ENCODE results near the gene CRYZL1.
A peak's percentile ranks its signal among the peaks of the same experiment; 100 is the strongest.

CRYZL1 gene

DNA sequence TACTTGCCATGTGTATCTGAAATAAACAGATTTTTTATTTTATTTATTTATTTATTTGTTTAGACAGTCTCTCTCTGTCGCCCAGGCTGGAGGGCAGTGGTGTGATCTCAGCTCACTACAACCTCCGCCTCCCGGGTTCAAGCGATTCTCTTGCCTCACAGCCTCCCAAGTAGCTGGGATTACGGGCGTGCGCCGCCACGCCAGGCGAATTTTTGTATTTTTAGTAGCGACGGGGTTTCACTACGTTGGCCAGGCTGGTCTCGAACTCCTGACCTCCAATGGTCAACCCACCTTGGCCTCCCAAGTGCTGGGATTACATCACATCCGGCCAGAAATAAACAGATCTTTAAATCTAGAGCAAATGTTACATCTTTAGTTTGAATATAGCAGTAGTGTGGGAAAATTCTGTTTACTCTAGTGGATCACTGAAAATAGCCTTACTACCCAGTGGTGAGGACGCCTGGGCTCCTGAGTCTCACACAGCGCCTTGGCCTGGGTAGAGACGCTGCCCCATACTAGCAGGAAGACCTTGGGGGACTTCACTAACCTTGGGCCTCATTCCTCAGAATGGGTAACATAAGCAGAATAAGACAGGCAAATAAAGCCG is 100.3 kb downstream of the CRYZL1 start:
- Histone ChIP-seq H3K9me3 (ENCODE audit: control insufficient read depth, low read length) (no peaks in the 10 kb centered on the region), H3K4me3 (ENCODE audit: extremely low read depth, insufficient read depth, low read length, poor library complexity, severe bottlenecking) (peak overlapping the region; percentile 87), H3K4me1 (ENCODE audit: control insufficient read depth, insufficient read depth, low read length, poor library complexity, severe bottlenecking) (no peaks in the 10 kb centered on the region), H3K36me3 (ENCODE audit: control insufficient read depth, insufficient read depth, low read length) (peaks cover 36% of the 10 kb centered on the region), H3K27ac (ENCODE audit: low read depth, low read length, severe bottlenecking) (peak overlapping the region; percentile 99)
- WGBS, 2 experiments (ENCODE audit: insufficient coverage in 2 of 2), result 48 to 56% methylated on average over 15 to 16 of the region's 19 CpGs

DNA sequence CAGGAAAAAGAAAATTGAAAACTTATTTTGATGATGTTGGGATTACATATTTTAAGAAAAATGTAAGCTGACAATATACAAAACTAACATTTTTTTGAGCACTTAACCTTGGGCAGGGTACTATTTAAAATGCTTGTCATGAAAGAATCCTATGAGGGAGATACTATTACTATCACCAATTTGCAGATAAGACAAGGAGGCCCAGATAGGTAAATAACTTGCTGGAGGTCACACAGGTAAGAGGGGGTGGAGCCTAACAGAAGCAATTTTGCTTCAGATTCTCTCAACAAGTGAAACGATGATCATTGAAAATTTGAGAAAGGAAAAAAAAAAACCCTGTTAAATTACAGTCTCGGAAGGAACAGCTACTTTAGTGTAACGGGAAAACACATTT is 100.8 kb downstream of the CRYZL1 start:
- peaks cover 38% of the 10 kb centered on the region for H3K36me3 ChIP-seq (ENCODE audit: control insufficient read depth, insufficient read depth, low read length)
- no peaks in the 10 kb centered on the region for H3K4me1 ChIP-seq (ENCODE audit: control insufficient read depth, insufficient read depth, low read length, poor library complexity, severe bottlenecking)
- WGBS, 2 experiments (ENCODE audit: insufficient coverage in 2 of 2), result 60% methylated on average over 1 of the region's 3 CpGs; no CpG with 5 or more reads in 1 of the 2 experiments
- H3K4me3 ChIP-seq (ENCODE audit: extremely low read depth, insufficient read depth, low read length, poor library complexity, severe bottlenecking), result peak overlapping the region; percentile 87
- H3K27ac ChIP-seq (ENCODE audit: low read depth, low read length, severe bottlenecking), result no peak overlapping the region
- H3K9me3 ChIP-seq (ENCODE audit: control insufficient read depth, low read length), result no peaks in the 10 kb centered on the region

DNA sequence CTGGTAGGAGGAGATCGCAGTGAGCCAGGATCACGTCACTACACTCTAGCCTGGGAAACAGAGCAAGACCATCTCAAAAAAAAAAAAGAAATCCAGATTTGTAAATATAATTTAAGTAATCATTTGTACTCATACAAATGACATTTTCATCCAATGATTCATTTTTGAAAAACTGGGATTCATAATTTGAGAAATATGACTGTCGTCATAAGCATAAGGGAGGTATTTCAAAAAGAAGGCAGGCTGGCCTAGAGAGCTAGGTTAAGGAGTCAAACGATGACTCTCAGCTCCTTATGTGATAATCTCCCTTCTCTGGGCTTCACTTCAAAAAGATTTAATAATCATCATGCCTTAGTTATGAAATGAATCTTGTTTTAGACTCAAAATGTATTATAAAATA is 101.9 kb downstream of the CRYZL1 start:
- Histone ChIP-seq H3K4me3 (ENCODE audit: extremely low read depth, insufficient read depth, low read length, poor library complexity, severe bottlenecking) (no peak overlapping the region), H3K27ac (ENCODE audit: low read depth, low read length, severe bottlenecking) (no peak overlapping the region), H3K4me1 (ENCODE audit: control insufficient read depth, insufficient read depth, low read length, poor library complexity, severe bottlenecking) (no peaks in the 10 kb centered on the region), H3K9me3 (ENCODE audit: control insufficient read depth, low read length) (no peaks in the 10 kb centered on the region), H3K36me3 (ENCODE audit: control insufficient read depth, insufficient read depth, low read length) (peaks cover 49% of the 10 kb centered on the region)
- WGBS, 2 experiments (ENCODE audit: insufficient coverage in 2 of 2), result 100% methylated on average over 1 of the region's 4 CpGs; no CpG with 5 or more reads in 1 of the 2 experiments

Data from mesodermal cell (in vitro differentiated cells).